Subcutaneous adipose tissue (tissue), 4 donors: Measurements from ENCODE around the gene CCDC102A. TPM values are rescaled to one million over a fixed set of nuclear protein-coding genes. Genes with fewer than 3 reads are reported as not detected.

ENCODE experiments used
- CTCF ChIP-seq: fragments of 450-650 bp; IDR thresholded peaks from one replicate; pipeline ENCODE4 v1.5.1; 2016; ENCODE audit warnings: low read depth, mild to moderate bottlenecking, control low read depth, antibody characterized with exemption, moderate library complexity
- total RNA-seq, 4 donors: library from RNA; depleted of rRNA; stranded (reverse); fragments of >200 nt; gene quantifications; one replicate each; pipeline ENCODE4 v1.1.0, GENCODE V29; 2016

CCDC102A gene
- total RNA-seq, 4 donors from 2014 or later = 5.5 to 7.0 (median 6.2) TPM

GRCh38 chr16:57514791-57515600 lies 21.4 kb downstream of the CCDC102A start:
- no peak for TF ChIP-seq CTCF

GRCh38 chr16:57514371-57514770 lies 22.0 kb downstream of the CCDC102A start:
- no peak for TF ChIP-seq CTCF

GRCh38 chr16:57513371-57514102 lies 22.8 kb downstream of the CCDC102A start:
- no peak for TF ChIP-seq CTCF

- TF ChIP-seq CTCF = no peak
Observed at GRCh38 chr16:57512296-57513001, 23.9 kb downstream of the CCDC102A start.

GRCh38 chr16:57510016-57510871 lies 26.1 kb downstream of the CCDC102A start:
- TF ChIP-seq CTCF = no peak

GRCh38 chr16:57509231-57509923 lies 27.0 kb downstream of the CCDC102A start:
- no peak for TF ChIP-seq CTCF
